DMS153 treated with DMSO at 0.1 percent for 48 hours (cell line): ENCODE results near the gene TMEM91.
"Not testable (repeated sequence)": the region's sequence is repeated elsewhere in the genome, so short reads cannot be mapped to it uniquely, and the experiment has no call there.

ENCODE experiments used
- DNase-seq: peaks from one replicate; lab custom pipeline; 2025; ENCODE audit not compliant: unreplicated experiment; lab: John Stamatoyannopoulos, UW

The TMEM91 gene

GRCh38 chr19:41373993-41374392, 2.3 kb upstream of the TMEM91 start:
- peak; percentile 74 for DNase-seq

GRCh38 chr19:41376998-41377365, 649 bp downstream of the TMEM91 start:
- DNase-seq = no peak

- no peak for DNase-seq
These were observed 1.8 kb downstream of the TMEM91 start for GRCh38 chr19:41377977-41378709.

DNA sequence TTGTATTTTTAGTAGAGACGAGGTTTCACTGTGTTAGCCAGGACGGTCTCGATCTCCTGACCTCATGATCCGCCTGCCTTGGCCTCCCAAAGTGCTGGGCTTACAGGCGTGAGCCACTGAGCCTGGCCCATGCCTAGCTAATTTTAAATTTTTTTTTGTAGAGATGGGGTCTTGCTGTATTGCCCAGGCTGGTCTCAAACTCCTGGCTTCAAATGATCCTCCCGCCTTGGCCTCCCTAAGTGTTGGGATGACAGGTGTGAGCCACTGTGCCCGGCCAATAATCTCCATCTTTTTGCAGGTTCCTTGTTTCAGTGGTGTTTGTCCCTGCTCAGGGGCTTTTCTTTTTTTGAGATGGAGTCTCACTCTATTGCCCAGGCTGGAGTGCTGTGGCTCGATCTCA, 5.2 kb downstream of the TMEM91 start:
- not testable (repeated sequence) for DNase-seq

DNA sequence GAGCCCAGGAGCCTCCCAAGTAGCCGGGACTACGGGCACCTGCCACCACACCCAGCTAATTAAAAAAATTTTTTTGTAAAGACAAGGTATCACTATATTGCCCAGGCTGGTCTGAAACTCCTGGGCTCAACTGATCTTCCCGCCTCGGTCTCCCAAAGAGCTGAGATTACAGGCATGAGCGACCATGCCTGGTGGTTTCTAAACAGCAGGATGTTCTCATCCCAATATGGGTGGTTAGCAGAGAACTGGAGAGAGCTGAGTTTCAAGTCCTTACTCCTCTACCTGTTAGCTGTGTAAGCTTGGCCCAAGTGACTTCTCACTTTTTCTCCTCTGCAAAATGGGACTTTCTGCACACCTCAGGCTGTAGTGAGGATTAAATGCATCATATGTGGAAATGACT, 8.0 kb downstream of the TMEM91 start:
- DNase-seq = no peak

- DNase-seq = no peak
These were observed 10.1 kb downstream of the TMEM91 start for GRCh38 chr19:41386442-41386841.

- no peak for DNase-seq
These were observed 15.3 kb downstream of the TMEM91 start for GRCh38 chr19:41391618-41392017.

- DNase-seq = no peak
These were observed 16.4 kb downstream of the TMEM91 start for GRCh38 chr19:41392775-41393174.

DNA sequence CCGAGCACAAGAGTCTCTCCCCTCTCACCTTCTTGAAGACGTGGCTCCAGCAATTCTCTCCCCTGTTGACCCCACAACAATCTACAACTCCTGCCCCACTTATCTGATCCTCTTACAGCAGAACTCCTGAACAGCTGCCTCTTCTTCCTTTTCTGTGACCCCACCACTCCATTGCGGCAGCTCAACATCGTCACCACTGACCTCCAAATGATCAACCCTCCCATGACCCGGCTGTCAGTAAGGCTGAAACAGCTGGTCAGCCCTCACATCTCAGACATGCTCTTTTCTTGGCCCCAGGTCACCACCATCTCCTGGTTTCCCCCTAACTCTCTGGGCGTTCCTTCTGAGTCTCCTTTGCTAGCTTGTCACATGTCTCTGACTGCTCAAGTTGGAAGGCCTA, 19.0 kb downstream of the TMEM91 start:
- DNase-seq = no peak

DNA sequence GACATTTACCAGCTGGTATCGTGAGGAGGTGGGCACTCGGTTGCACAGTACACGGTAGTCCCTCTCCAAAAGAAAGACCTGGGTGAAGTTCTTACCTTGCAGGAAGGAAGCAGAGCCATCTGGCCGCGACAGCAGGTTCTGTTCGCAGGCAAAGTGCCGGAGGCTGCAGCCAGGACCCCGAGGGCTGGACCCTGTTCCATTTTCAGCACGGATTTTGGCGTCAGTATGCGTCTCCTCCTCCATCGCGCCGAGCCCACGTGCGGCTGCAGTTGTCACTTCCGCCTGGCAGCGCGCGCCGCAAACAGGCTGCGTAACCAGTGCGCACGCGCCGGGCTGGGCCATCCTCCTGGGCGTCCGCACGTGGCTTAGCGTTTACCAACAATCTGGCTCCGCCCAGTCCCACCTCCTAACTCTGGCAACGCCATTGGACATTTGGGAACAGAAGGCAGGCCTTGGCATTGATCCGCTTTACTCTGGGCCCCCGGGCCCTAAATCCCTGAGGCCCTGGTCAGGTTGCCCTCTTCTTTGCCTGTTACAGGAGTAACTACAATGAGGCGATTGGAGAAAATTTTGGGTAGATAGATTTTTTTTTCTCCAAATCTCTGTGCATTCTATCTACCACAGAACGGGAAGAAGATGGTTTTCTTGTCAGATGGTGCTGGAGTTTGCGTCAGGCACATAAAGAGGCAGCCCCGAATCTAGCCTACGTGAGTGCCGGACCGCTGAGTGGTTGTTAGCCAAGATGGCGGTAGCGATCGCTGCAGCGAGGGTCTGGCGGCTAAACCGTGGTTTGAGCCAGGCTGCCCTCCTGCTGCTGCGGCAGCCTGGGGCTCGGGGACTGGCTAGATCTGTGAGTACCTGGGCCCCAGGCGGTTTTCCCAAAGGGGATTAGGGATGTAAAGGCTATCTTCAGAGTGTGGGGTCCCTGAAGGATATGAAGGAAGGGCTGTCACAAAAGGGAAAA, 21.0 kb downstream of the TMEM91 start, which contains the start of the genes BCKDHA and EXOSC5:
BCKDHA (plus strand) TSS at position 733 of the 964 bp plus-strand sequence; CDS start at position 743, 10 bp downstream.
EXOSC5 (minus strand) TSS at position 274 of the 964 bp plus-strand sequence; CDS start at position 243, 31 bp downstream.
- DNase-seq = peak; percentile 99

DNA sequence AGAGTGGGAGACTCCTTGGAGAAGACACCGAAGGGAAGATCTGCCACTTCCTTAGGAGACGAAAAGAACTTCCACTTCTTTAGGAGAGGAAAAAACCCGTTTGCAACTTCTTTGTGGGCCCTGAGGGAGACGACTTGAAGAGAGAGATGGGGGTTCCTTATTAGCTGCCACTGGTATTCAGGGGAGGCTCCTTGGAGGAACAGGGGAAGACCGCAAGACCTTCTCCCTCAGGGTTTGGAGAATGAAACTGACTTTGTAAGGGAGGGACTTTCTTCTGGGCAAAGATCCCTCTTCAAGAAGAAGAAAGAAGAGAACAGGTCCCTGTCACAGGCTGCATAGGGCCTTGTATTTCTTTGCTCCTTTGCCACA, 21.7 kb downstream of the TMEM91 start:
- no peak for DNase-seq

DNA sequence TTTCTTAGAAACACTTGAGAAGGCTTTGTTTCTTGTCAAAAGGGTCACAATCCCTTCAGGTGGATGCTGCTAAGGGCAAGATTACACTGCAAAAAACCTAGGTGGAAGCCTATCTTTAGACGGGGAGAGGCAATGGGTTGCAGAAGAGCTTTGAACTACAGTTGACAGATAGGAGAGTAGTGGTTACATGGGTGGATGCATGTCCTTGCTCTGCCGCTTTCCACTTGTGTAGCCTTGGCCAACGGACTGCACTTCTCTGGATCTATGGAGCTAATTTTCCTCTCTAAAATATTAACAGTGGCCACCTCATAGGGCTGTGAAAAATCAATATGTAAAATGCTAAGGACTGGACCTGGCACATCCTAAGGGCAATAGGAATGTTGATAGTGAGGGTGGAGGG, 22.3 kb downstream of the TMEM91 start:
- no peak for DNase-seq

- DNase-seq = no peak
These were observed 22.8 kb downstream of the TMEM91 start for GRCh38 chr19:41399091-41399490.

GRCh38 chr19:41399525-41399924, 23.2 kb downstream of the TMEM91 start:
- no peak for DNase-seq

GRCh38 chr19:41401483-41401882, 25.1 kb downstream of the TMEM91 start:
- DNase-seq = no peak

GRCh38 chr19:41402010-41402409, 25.7 kb downstream of the TMEM91 start:
- no peak for DNase-seq

DNA sequence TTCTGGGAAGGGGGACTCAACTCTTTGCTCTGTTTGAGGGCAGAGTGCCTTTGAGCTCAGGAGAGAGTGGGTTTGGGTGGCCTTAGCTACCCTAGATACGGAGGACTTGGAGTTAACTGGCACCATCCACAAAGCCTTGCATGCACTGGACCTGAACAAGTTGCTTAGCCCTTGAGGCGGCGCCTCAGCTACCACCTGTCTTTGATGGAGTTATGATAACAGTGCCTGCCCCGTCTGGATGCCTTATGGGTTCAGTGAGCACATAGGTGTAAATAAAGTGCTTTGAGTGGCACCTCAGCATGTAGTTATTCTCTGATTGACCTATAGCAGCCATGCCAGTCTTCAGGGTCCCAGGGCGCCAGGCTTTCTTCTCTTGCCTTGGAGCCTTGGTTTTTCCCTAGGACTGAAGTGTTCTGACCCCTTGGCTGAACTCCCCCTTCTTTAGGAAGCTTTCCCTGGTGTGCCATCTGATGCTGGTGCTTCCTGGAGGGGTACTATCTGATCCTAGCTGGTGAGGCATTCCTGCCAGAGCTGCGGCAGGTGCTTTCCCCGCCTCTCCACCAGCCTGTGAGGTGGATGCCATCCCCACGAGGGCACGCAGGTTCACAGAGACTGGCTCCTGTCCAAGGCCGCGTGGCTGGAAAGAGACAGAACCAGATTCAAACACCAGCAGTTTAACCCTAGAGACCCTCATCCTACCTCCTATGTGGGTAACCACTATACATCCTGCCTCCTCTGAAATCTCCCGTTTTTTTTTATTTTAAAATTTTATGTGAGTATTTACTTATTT, 27.0 kb downstream of the TMEM91 start:
- DNase-seq = no peak

GRCh38 chr19:41405776-41406175, 29.4 kb downstream of the TMEM91 start:
- DNase-seq = no peak

DNA sequence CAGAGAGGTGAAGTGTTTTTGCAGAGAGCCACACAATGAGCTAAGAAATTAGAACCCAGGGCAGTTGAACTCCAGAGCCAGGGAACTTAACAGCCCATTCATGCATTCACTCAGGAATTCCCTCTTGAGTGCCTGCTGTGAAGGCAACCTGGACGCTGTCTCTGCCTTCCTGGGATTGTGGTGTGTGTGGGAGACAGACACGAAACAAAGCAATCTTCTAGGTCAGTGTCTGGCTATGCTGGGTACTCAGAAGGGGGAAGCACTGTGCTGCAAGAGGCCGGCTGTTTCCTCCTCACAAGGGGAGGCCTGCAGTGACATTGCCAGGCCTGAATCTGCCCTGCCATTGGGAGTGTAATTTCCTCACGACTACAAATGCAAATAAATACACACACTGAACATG, 30.9 kb downstream of the TMEM91 start:
- no peak for DNase-seq

GRCh38 chr19:41408256-41408655, 31.9 kb downstream of the TMEM91 start:
- DNase-seq = no peak

- not testable (repeated sequence) for DNase-seq
These were observed 32.5 kb downstream of the TMEM91 start for GRCh38 chr19:41408846-41409245.
